Ovary (tissue), 9 donors: Measurements from ENCODE around the gene CFAP53. TPM values are rescaled to one million over a fixed set of nuclear protein-coding genes. Genes with fewer than 3 reads are reported as not detected.

Experiments
- DNase-seq, 5 donors: peaks; one replicate each; pipeline ENCODE4 v3.0.0-alpha.2; 2019 to 2020
- H3K27ac ChIP-seq, 2 donors: fragments of 200-600 bp; one replicate each; pipeline versions ENCODE4 v1.5.1 to v1.8.0; 2019 to 2022
- H3K27me3 ChIP-seq: fragments of 200-600 bp; one replicate; pipeline ENCODE4 v1.8.0; 2022
- H3K36me3 ChIP-seq: fragments of 200-600 bp; sonication (generic); one replicate; pipeline ENCODE4 v1.5.1; 2019
- H3K4me1 ChIP-seq: one replicate; pipeline ENCODE4 v1.8.1; 2013; ENCODE audit warnings: mild to moderate bottlenecking, moderate library complexity; ENCODE audit not compliant: insufficient read depth
- H3K4me3 ChIP-seq: fragments of 200-600 bp; sonication (generic); one replicate; pipeline ENCODE4 v1.5.1; 2017
- H3K9me3 ChIP-seq, 2 donors: fragments of 200-600 bp in 1 of 2; sonication (generic) in 1 of 2; one replicate each; pipeline versions ENCODE4 v1.5.1 to v1.8.1; 2013 to 2019; ENCODE audit warnings: mild to moderate bottlenecking in 1 of 2, moderate library complexity in 1 of 2
- EP300 ChIP-seq: sonication (generic); formaldehyde crosslinking; IDR thresholded peaks from one replicate; pipeline ENCODE4 v1.6.1; 2017; ENCODE audit warnings: antibody characterized with exemption
- POLR2A ChIP-seq: fragments of 450-650 bp; IDR thresholded peaks from one replicate; pipeline ENCODE4 v1.6.1; 2017; ENCODE audit warnings: antibody characterized with exemption, mild to moderate bottlenecking, moderate library complexity
- WGBS, 3 donors: extraction: QIAGEN DNeasy Blood & Tissue Kit in 1 of 3; methylation state at CpG; one replicate each; pipeline versions ENCODE4 v1.1.5 to v1.1.7; 2013 to 2017; 5-methylcytosine and 5-hydroxymethylcytosine counted together
- intact Hi-C, 4 donors: fragments of 100-400 bp; cut with DNase I; formaldehyde crosslinking; loops; one replicate each; pipeline versions ENCODE4 v1.11.0 to v1.15.1; 2022 to 2023
- polyA plus RNA-seq, 2 donors: library from polyadenylated mRNA; stranded (reverse); fragments of 200-250 nt in 1 of 2; fragments of 350-450 nt in 1 of 2; fragmentation: Illumina TruSeq in 1 of 2; extraction: RNeasy Lipid Tissue Mini Kit (QIAGEN cat#74804) in 1 of 2; gene quantifications; one replicate each; pipeline ENCODE4 v1.2.3, GENCODE V29; 2013 to 2014
- total RNA-seq, 7 donors: library from RNA; depleted of rRNA in 2 of 7; stranded (reverse); fragments of >200 nt in 2 of 7; fragmentation: NEBNext Ultra II Directional in 3 of 7; extraction: Animal tissue kit (Norgen Biotek cat#: 25700) in 3 of 7; gene quantifications; one replicate each; pipeline versions ENCODE4 v1.1.0 to v1.2.4, GENCODE V29; 2016 to 2023
- TF ChIP-seq, protein P1 (sequence below), 3 donors: fragments of 450-650 bp in 2 of 3; fragments of 200-600 bp in 1 of 3; IDR thresholded peaks; one replicate each; pipeline versions ENCODE4 v1.5.1 to v1.8.0; 2016 to 2022; ENCODE audit warnings: antibody characterized with exemption in 3 of 3, mild to moderate bottlenecking in 1 of 3
- donor health status: DM: no; HTN: no; CAD: no; lungs with moderate emphysema.
- donor health status: DM: no; HTN: no; CAD: no.
- donor health status: Bipolar disorder and iron deficiency.
- donor health status: DM: yes; HTN: yes; CAD: no.
- donor health status: DM: no; HTN: no; CAD: no.
- donor health status: DM: yes; HTN: yes; CAD: no.

Gene CFAP53
- total and polyA plus RNA-seq, 9 donors, result 0.40 to 9.9 (median 0.61) TPM

DNA sequence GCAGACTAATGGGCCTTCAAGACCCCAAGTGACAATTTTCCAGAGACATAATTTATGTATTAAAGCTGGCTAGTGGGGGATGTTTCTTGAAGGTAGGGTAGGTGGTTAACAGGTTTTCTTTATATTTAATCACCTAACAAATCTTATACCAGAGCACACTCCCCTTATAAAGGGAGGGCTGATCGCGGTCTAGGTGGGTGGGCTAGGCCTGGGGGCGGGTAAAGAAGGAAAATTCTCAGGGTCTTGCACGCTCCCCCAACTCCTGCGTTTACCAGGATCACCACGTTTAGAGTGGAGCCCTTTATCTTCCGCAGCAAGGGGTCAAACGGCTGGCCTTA, 41.1 kb upstream of the CFAP53 start:
- Histone ChIP-seq H3K4me3 (peak overlapping the region; percentile 40), H3K36me3 (no peaks in the 10 kb centered on the region), H3K27me3 (no peaks in the 10 kb centered on the region), H3K9me3 (no peaks in the 10 kb centered on the region), H3K4me1 (no peaks in the 10 kb centered on the region), H3K27ac (no peak overlapping the region)
- 0 to 2% (median 0%) methylated on average over 8 of the region's 8 CpGs for WGBS, 3 donors
- intact Hi-C loops, result no loop called here
- no peak for TF ChIP-seq EP300
- TF ChIP-seq POLR2A, result no peak
- TF ChIP-seq, protein P1, sequence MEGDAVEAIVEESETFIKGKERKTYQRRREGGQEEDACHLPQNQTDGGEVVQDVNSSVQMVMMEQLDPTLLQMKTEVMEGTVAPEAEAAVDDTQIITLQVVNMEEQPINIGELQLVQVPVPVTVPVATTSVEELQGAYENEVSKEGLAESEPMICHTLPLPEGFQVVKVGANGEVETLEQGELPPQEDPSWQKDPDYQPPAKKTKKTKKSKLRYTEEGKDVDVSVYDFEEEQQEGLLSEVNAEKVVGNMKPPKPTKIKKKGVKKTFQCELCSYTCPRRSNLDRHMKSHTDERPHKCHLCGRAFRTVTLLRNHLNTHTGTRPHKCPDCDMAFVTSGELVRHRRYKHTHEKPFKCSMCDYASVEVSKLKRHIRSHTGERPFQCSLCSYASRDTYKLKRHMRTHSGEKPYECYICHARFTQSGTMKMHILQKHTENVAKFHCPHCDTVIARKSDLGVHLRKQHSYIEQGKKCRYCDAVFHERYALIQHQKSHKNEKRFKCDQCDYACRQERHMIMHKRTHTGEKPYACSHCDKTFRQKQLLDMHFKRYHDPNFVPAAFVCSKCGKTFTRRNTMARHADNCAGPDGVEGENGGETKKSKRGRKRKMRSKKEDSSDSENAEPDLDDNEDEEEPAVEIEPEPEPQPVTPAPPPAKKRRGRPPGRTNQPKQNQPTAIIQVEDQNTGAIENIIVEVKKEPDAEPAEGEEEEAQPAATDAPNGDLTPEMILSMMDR (IDR thresholded peaks at IDR 0.05), result no peak
- no peak for DNase-seq

- H3K27me3 ChIP-seq, result no peaks in the 10 kb centered on the region
- no peaks in the 10 kb centered on the region for H3K9me3 ChIP-seq
- H3K36me3 ChIP-seq, result no peaks in the 10 kb centered on the region
- intact Hi-C loops, result no loop called here
- no peak overlapping the region for H3K27ac ChIP-seq
- peak overlapping the region; percentile 40 for H3K4me3 ChIP-seq
- TF ChIP-seq, protein P1 (IDR thresholded peaks at IDR 0.05), result no peak
- TF ChIP-seq EP300 (no peak), POLR2A (no peak)
- H3K4me1 ChIP-seq, result no peaks in the 10 kb centered on the region
- DNase-seq, result peak in 2 of 5 donors; percentile 40 to 68
- 10 to 32% (median 17%) methylated on average over 8 of the region's 8 CpGs for WGBS, 3 donors
These were observed 40.6 kb upstream of the CFAP53 start for GRCh38 chr18:50306944-50307343.

- Histone ChIP-seq H3K27me3 (no peaks in the 10 kb centered on the region), H3K27ac (no peak overlapping the region), H3K9me3 (no peaks in the 10 kb centered on the region), H3K4me1 (peaks cover 4% of the 10 kb centered on the region), H3K4me3 (no peak overlapping the region), H3K36me3 (no peaks in the 10 kb centered on the region)
- DNase-seq, result no peak
- TF ChIP-seq, protein P1 (IDR thresholded peaks at IDR 0.05), result no peak
- TF ChIP-seq EP300 (no peak), POLR2A (no peak)
- intact Hi-C loops, result no loop called here
- 38 to 60% (median 49%) methylated on average over 5 of the region's 5 CpGs for WGBS, 3 donors
These were observed 34.8 kb upstream of the CFAP53 start for GRCh38 chr18:50301074-50301473.

DNA sequence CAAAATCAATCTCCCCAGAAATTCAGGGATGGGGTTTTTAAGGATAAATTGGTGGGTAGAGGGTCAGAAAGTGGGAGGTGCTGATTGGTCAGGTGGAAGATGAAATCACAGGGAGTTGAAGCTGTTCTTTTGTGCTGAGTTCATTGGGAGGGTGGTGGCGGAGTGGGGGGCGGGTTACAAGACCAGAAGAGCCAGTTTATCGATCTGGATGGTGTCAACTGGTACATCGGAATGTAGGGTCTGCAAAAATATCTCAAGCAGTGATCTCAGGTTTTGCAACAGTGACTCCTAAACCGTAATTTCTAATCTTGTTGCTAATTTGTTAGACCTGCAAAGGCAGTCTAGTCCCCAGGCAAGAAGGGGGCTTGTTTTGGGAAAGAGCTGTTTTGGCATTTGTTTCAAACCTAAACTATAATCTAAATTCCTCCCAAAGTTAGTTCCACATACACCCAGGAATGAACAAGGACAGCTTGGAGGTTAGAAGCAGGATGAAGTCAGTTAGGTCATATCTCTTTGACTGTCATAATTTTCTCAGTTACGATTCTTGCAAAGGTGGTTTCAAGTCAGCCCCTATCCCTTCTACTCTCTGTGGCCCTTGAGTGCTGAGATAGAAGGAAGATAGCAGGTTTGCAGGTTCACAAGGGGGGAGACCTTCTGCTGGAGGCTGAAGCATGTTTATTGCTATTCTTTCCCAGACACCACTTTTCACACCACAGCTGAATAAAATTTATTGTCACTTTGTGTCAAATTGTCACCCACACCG, 33.5 kb upstream of the CFAP53 start:
- Histone ChIP-seq H3K27ac (no peak overlapping the region), H3K36me3 (no peaks in the 10 kb centered on the region), H3K4me3 (no peak overlapping the region), H3K4me1 (peaks cover 4% of the 10 kb centered on the region), H3K9me3 (no peaks in the 10 kb centered on the region), H3K27me3 (no peaks in the 10 kb centered on the region)
- no peak for TF ChIP-seq POLR2A
- TF ChIP-seq, protein P1 (IDR thresholded peaks at IDR 0.05), result no peak
- no peak for TF ChIP-seq EP300
- 45 to 51% (median 51%) methylated on average over 7 of the region's 7 CpGs for WGBS, 3 donors
- intact Hi-C loops, result no loop called here
- no peak for DNase-seq
